WTC11 (cell line): ENCODE measurements around the gene PDCD6IP.

Experiments used
- ATF1 ChIP-seq: sonication (generic); formaldehyde crosslinking; IDR thresholded peaks from 2 replicates; pipeline ENCODE4 v1.8.1; 2023; ENCODE audit warnings: mild to moderate bottlenecking, moderate library complexity, missing genetic modification reagents
- CTCF ChIP-seq: fragments of 200-600 bp; IDR thresholded peaks from 2 replicates; pipeline ENCODE4 v1.8.0; 2022; ENCODE audit warnings: antibody characterized with exemption

GRCh38 chr3:33855884-33856546, 57.6 kb downstream of the PDCD6IP start:
- TF ChIP-seq CTCF, result no peak
- TF ChIP-seq ATF1, result no peak
